Left hindlimb (tissue), 1 donor: ENCODE data around the gene CLMN.

Experiments
- DNase-seq: peaks from one replicate; pipeline ENCODE4 v3.0.0-alpha.2; 2018

Gene CLMN

DNA sequence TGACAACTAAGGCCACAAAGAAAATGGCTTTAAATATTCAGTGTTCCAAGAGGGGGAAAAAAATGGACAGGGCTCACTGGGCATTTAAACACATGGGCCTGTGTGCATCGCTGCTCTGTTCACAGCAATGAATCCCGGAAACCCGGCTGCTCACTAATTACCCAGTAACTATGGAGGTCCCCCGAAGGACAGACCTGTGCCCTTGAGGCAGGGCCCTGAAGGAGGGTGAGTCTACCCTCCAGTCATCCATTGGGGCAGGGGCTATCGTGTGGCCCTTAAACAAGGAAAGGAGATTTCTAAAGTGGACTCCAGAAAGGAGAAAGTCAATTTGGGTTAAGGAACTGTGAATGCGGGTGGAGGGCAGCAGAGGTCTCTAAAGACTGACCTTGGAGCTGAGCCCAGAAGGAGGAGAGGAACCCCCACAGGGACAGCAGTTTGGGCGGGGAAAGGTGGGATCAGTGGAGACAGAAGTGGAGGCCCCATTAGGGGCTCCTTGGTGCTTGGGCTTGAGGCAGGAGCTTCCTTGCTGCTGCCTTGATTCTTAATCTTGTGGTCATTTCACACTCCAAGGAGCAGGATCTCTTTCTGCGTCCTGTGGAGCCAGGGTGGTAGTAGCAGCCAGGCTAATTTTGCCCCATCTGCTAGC is 1.4 kb upstream of the CLMN start:
- no peak for DNase-seq

GRCh38 chr14:95320078-95320895 is 579 bp upstream of the CLMN start:
- DNase-seq, result no peak

GRCh38 chr14:95318399-95319311 is 1.1 kb downstream of the CLMN start:
- no peak for DNase-seq

DNA sequence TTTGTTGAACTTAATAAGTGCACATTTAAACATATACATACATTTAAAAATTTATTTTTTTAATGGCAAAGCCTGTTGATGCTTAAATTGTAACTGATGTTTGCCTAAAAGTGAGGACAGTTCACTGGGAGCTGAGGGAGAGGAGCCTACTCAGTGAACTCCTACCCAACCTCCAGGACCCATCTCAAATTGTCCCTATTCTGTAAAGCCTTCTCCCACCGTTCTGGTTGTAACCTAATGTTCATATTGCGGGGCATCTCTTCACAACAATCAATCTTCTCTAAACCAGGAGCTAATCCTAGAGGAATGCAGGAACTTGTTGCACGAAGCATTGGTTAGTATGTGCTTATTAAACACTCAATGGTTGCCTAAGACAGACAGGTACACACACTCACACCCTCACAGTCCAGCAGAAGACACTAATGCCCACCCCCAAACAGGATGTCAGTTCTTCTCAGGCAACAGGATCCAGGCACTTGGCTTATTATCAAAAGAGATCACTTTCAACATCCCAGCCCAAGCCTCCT is 1.8 kb downstream of the CLMN start:
- no peak for DNase-seq

DNA sequence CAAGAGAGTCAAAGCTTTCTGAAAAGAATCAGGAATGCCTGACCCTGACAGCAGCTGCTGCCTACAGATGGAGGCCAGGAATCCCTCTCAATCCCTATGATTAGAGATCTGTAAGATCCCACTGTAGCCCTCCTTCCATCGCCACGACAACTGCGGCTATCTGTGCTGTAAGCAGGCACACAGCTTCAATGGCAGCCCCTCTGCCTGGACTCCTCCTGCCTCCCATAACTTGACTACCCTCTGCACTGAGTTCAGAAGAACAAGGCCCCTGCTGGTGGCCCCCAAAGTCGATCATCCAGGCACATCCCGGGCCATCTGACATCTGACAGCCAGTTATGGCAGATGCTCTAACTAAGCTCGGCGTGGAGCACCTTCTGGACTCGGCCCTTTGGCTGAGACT is 2.9 kb downstream of the CLMN start:
- DNase-seq, result no peak

- no peak for DNase-seq
Observed at GRCh38 chr14:95315579-95315978, 4.1 kb downstream of the CLMN start.

GRCh38 chr14:95315156-95315555 is 4.6 kb downstream of the CLMN start:
- DNase-seq, result no peak

DNA sequence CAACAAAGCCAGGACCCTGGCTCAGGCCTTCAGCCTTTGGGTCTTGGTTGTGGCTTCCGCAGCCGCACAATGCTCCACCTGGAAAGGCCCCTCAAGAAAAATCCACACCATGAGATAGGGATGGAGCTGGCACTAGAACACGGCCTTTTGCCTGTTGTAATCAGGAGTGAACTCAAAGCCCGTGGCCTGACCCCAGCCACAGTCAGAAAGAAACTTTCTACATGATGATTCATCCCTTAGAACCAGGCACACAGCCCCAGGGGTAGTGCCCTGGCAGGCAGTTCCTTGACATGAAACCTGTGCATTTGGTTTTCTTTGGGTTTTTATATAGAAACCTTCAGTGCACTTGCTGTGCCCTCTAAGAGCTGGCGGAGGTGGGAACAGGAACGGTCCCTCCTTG is 5.1 kb downstream of the CLMN start:
- no peak for DNase-seq

DNA sequence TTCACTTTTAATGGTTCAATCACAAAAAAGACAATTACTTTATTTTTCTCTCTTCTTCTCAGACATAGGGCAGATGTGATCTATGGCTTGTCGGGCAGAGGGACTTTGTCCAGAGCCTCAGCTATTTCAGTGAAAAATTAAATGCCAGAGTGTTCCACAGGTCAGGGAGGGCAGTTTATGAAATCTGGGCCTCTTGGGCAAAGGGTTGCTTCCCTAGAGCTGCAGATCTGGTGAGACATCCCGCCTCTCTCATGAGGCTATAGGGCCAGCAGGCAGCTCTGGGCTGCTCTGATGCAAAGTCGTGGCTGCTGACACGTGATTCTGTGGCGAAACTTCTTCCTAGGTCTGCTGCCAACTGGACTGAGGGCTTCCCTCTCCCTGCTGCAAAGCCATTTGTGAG is 6.0 kb downstream of the CLMN start:
- DNase-seq, result no peak

DNA sequence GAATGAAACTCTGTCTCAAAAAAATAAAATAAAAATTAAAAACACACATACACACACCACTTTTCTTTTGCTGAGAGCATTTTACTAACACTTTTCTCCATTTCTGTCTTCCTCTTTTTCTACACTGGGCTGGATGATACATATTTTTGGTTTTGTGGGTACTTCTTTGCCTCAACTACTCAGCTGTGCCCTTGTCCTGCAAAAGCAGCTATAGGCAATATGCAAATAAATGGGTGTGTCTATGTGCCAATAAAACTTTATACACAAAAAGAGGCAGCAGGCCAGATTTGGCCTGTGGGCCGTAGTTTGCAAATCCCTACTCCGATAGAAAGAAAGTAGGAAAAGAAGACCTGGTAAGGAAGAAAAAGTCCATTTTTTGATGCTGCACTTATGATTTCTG is 6.5 kb downstream of the CLMN start:
- no peak for DNase-seq

DNA sequence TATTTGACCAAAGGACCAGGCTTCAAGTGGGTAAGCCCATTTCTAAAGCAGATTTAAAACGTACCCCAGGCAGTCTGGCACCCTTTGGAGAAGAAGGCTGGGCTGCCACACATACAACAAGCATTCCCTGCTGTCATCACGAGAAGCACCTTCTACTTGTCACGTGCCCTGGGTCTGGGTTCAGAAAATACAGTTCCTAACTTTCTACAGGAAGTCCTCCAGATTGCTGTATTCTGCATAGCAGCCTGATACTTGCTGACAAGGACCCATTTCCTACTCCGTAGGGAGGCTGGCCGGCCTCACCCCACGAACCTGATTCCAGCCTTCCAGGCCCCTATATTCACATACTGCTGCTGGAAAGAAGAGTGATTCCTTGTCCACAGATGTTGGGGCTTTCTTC is 7.4 kb downstream of the CLMN start:
- no peak for DNase-seq

DNA sequence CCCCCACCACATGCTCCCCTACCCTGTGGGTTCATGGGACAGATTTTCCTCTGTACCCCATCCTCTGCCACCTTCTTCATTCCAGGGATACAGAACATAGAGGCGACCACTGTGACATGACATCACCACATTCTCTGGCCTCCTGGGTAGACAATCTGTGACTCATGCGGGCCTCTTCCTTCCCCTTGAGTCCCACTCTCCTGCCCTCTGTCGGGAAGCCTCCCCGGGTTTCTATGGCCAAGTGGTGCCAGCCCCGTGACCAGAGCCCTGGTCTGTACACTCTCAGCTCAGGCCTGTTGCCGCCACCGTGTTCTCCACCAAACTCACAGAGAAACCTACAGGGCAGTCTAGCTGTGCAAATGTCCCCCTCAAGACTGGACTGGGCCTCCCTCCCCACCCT is 8.0 kb downstream of the CLMN start:
- no peak for DNase-seq

DNA sequence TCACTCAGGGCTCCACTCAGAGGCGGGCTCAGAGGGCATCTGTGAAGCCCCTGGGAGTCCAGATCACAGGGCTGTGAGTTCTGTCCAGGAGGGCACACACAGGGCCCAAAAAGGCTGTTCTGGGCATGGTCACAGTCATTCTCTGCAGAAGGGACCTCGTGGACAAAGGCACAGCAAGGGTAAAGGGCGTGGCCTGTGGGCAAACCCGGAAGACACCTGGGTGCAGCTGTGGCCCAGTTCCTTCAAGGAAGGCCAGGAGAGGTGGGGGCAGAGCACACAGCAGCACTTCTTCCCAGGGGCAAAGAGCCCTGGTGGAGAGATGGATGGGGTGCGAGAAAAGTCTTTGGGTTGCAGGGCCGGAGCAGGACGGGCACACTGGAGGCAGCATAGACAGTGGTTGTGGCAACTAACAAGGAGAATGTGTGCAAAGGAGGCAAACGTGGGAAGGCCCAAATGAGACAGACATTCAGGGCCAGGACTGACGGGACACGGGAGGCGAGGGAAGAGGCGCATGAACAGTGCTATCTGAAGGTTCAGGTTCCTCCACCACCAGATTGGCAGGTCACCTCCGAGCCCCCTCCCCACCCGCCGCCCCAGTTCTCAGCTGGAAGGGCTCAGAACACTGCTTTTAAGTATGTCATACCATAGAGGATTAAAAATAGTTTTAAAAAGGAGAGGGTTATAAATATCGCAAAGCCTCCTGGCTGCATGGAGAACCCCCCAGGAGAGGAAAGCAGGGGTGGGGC is 8.9 kb downstream of the CLMN start:
- DNase-seq, result no peak

DNA sequence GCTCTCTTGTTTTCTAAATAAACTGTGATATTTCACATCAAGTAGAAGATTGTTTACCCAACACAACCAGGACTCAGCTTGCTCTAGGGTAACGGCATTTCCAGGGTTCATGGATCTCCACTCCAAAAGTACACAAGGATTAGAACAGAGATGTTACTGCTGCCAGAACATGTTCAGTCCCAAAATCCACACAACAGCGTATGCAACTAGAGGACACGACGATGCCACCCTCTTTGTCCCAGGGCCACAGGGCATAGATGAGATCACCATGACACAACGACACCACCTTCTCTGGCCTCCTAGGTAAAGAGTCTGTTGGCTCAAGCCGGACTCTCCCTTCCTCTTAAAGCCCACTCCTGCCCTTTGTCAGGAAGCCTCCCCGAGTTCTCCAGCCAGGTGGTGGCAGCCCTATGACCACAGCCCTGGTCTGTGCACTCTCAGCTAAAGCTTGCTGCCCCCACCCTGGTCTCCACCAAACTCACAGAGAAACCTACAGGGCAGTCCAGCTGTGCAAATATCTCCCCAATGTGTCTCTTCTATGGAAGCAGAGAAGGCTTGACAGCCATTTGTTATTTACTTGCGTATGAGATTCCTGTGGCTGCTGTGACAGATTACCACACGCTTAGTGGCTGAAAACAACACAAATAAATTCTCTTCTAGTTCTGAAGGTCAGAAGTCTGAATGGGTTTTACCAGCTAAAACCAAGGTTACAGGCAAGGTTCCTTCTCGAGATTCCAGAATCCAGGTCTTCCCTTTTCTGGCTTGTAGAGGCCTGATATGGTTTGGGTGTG is 10.3 kb downstream of the CLMN start:
- no peak for DNase-seq

- no peak for DNase-seq
Observed at GRCh38 chr14:95308073-95308472, 11.6 kb downstream of the CLMN start.

DNA sequence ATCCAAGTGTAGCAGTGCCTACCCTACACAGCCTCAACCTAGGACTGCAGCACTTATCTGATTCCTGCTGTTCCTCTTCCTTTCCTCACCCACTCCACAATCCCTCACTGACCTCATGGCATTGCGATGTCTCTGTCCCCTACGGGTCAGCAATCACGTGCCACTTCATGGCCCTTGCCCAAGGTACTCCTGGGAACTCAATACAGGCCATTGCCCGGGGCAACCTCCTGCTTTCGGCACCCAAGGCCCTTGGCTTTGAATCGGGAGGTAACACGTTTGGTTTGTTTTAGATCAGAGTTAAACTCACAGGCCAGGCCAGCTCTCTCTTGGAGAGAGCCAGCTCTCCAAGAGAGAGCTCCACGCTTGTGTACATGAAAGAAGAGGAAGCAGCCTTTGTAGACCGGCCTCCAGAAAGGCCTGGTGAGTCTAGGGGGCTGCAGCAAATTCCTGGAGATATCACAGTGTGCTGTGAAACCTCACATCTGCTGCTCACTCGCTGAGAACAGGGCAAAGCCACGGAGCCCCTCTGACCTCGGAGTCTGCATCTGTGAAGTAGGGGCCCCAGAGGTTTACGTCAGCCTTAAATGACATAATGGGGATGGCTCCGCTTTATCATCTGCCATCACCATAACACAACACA is 12.2 kb downstream of the CLMN start:
- DNase-seq, result no peak

DNA sequence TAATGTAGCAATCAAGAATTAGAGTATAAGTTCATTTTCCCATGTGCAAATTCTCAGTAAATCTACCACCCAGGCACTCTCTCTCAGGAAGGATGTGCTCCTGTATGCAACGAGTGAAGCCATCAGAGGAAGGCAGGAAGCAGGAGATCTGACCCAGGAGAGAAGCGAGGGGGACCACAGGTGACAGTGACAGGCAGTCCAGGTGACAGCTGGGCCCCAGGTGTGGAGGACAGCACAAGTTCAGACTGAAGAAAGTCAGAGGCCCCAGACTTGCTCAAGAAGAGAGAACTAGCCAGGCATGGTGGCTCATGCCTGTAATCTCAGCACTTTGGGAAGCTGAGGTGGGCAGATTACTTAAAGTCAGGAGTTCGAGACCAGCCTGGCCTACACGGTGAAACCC is 13.8 kb downstream of the CLMN start:
- no peak for DNase-seq

DNA sequence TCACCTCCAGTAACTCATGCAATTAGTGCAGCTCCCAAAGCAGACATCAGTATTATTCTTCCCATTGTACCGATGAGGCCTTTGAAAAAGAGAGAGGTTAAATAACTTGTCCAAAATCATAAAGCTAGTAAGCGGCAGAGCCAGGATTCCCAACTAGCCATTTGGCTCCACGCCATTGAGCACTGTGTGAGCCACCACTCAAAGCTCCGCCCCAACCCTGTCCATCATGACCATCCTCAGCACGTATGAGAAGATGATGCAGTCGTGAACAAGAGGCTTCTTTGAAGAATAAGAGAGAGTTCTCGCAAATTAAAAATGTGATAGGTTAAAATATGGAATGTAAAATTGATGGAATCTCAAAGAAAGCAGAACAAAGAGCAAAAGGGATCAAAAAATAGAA is 14.6 kb downstream of the CLMN start:
- no peak for DNase-seq

- no peak for DNase-seq
Observed at GRCh38 chr14:95304342-95304741, 15.4 kb downstream of the CLMN start.

DNA sequence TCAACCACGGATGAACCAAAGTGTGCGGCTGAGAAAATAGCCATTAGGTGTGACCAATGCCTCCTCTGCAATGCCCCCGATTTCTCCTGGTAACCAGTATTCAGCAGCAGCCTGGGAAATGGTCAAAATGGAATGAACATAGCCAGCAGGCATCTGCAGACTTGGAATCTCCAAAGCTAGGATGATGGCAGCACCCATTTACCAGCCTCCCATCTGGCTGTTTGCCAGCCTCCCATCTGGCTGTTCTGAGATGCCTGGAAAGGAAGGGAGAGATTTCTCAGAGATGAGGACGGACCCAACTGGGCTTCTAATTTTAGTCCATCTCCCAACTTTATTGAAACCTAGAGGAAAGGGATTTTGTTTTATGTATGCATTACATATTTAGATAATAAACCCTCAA is 16.2 kb downstream of the CLMN start:
- no peak for DNase-seq
